Measurements from ENCODE around the gene EZR.
"Not testable (repeated sequence)": the region's sequence is repeated elsewhere in the genome, so short reads cannot be mapped to it uniquely, and the experiment has no call there.

Gene EZR

GRCh38 chr6:158795516-158795915 is 23.7 kb downstream of the EZR start:
- H3K4me3 ChIP-seq (replicated peaks; ENCODE audit: low read depth, low read length), result no peak overlapping the region
- DNase-seq (ENCODE audit: low read depth), result no peak
- TF ChIP-seq CTCF (IDR thresholded peaks at IDR 0.05; ENCODE audit: low read length, missing control alignments), result no peak

- DNase-seq (ENCODE audit: low read depth), result peak; percentile 64
- peak; percentile 61 for TF ChIP-seq CTCF (IDR thresholded peaks at IDR 0.05; ENCODE audit: low read length, missing control alignments)
- H3K4me3 ChIP-seq (replicated peaks; ENCODE audit: low read depth, low read length), result no peak overlapping the region
Observed at GRCh38 chr6:158793432-158793831, 25.7 kb downstream of the EZR start.

GRCh38 chr6:158792505-158792904 is 26.7 kb downstream of the EZR start:
- DNase-seq (ENCODE audit: low read depth); H3K4me3 ChIP-seq (replicated peaks; ENCODE audit: low read depth, low read length): not testable (repeated sequence)

- no peak overlapping the region for H3K4me3 ChIP-seq (replicated peaks; ENCODE audit: low read depth, low read length)
- TF ChIP-seq CTCF (IDR thresholded peaks at IDR 0.05; ENCODE audit: low read length, missing control alignments), result no peak
- no peak for DNase-seq (ENCODE audit: low read depth)
Observed at GRCh38 chr6:158791274-158791855, 27.8 kb downstream of the EZR start.

- no peak for DNase-seq (ENCODE audit: low read depth)
- TF ChIP-seq CTCF (IDR thresholded peaks at IDR 0.05; ENCODE audit: low read length, missing control alignments), result no peak
- no peak overlapping the region for H3K4me3 ChIP-seq (replicated peaks; ENCODE audit: low read depth, low read length)
Observed at GRCh38 chr6:158789115-158789917, 29.9 kb downstream of the EZR start.

- no peak for TF ChIP-seq CTCF (IDR thresholded peaks at IDR 0.05; ENCODE audit: low read length, missing control alignments)
- no peak overlapping the region for H3K4me3 ChIP-seq (replicated peaks; ENCODE audit: low read depth, low read length)
- DNase-seq (ENCODE audit: low read depth), result no peak
Observed at GRCh38 chr6:158787395-158787794, 31.8 kb downstream of the EZR start.

- no peak for DNase-seq (ENCODE audit: low read depth)
- TF ChIP-seq CTCF (IDR thresholded peaks at IDR 0.05; ENCODE audit: low read length, missing control alignments), result no peak
- no peak overlapping the region for H3K4me3 ChIP-seq (replicated peaks; ENCODE audit: low read depth, low read length)
Observed at GRCh38 chr6:158786645-158787304, 32.4 kb downstream of the EZR start.
